IPS-15b (cell line): Measurements from ENCODE around the gene HSD3B1.
"Not testable (repeated sequence)": the region's sequence is repeated elsewhere in the genome, so short reads cannot be mapped to it uniquely, and the experiment has no call there.

Experiments used
- H3K27me3 ChIP-seq: one replicate; pipeline ENCODE4 v1.6.1; 2013; ENCODE audit warnings: low read length; ENCODE audit not compliant: control insufficient read depth, insufficient read depth
- H3K36me3 ChIP-seq: one replicate; pipeline ENCODE4 v1.6.1; 2013; ENCODE audit warnings: low read length; ENCODE audit not compliant: control insufficient read depth, insufficient read depth
- H3K4me1 ChIP-seq: one replicate; pipeline ENCODE4 v1.6.1; 2013; ENCODE audit warnings: mild to moderate bottlenecking, low read length; ENCODE audit not compliant: control insufficient read depth, insufficient read depth
- H3K4me3 ChIP-seq: one replicate; pipeline ENCODE4 v1.5.1; 2013; ENCODE audit warnings: low read depth, low read length
- H3K9ac ChIP-seq: one replicate; pipeline ENCODE4 v1.6.1; 2013; ENCODE audit warnings: low read depth, mild to moderate bottlenecking, low read length
- H3K9me3 ChIP-seq: one replicate; pipeline ENCODE4 v1.6.1; 2013; ENCODE audit warnings: mild to moderate bottlenecking, low read length; ENCODE audit not compliant: control insufficient read depth, insufficient read depth

The HSD3B1 gene

DNA sequence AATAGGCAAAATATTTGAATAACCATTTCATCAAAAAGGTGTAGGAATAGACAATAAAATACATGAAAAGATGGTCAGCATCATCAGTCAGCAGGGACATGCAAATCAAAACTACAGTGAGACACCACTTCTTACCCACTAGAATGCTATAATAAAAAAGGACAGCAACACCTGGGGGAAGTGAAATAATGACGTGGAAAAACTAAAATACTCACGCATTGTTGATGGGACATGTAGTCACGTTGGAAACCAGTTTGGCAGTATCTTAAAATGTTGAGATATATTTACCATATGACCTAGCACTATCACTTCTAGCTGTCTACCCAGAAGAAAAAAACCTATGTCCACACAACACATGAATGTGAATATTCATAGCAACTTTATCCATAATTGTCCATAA is 53.4 kb downstream of the HSD3B1 start:
- not testable (repeated sequence) for H3K36me3 ChIP-seq, H3K4me3 ChIP-seq, H3K9me3 ChIP-seq, H3K4me1 ChIP-seq, H3K27me3 ChIP-seq, H3K9ac ChIP-seq

DNA sequence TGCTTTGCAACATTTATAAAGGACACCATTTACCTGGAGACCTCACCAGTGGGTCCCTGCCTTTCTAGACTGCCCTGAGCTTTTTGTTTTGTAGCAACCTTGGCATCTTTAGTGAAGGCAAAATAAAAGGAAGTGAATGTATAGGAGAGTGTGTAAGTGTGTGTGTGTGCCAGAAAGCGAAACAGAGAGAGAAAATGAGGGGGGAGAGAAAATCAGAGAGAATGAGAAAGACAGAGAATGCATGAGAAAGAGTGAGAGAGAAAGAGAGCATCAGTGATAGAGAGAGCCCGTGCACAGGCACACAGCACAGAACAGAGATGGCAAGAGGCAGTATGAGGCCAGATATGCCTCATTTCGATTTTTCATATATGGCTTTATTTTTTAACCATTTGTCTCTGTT is 57.5 kb downstream of the HSD3B1 start:
- Histone ChIP-seq H3K4me3 (no peak overlapping the region), H3K9ac (no peak overlapping the region), H3K36me3 (no peaks in the 10 kb centered on the region), H3K9me3 (no peaks in the 10 kb centered on the region), H3K27me3 (peaks cover 4% of the 10 kb centered on the region), H3K4me1 (no peaks in the 10 kb centered on the region)
